Measurements from ENCODE around the gene PPP1R26.
"Not testable (repeated sequence)": the region's sequence is repeated elsewhere in the genome, so short reads cannot be mapped to it uniquely, and the experiment has no call there.

PPP1R26 gene

GRCh38 chr9:135508211-135508820 is 28.7 kb downstream of the PPP1R26 start:
- no peak for DNase-seq (ENCODE audit: low read depth in 2 of 2)
- no peak overlapping the region for H3K4me3 ChIP-seq (replicated peaks in 1 of 2; ENCODE audit: low read depth in 2 of 2, low read length in 2 of 2)
- TF ChIP-seq CTCF (IDR thresholded peaks at IDR 0.05; ENCODE audit: low read depth, low read length): no peak

DNA sequence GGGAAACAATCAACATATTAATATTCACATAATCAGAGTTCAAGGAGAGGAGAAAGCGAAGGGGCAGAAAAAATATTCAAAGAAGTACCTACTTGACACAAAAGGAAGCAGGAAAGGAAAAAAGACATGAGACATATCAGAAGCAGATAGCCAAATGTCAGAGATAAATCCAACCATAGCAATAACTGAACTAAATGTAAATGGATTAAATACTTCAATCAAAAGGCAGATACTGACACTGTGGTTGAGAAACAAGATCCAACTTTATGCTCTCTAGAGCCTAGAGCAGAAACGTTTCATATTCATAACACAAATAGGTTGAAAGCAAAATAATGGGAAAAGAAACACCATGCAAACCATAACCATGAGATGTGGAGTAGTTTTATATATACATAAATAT is 29.9 kb downstream of the PPP1R26 start:
- no peak overlapping the region for H3K4me3 ChIP-seq (replicated peaks in 1 of 2; ENCODE audit: low read depth in 2 of 2, low read length in 2 of 2)
- TF ChIP-seq CTCF (IDR thresholded peaks at IDR 0.05; ENCODE audit: low read depth, low read length): no peak
- no peak for DNase-seq (ENCODE audit: low read depth in 2 of 2)

DNA sequence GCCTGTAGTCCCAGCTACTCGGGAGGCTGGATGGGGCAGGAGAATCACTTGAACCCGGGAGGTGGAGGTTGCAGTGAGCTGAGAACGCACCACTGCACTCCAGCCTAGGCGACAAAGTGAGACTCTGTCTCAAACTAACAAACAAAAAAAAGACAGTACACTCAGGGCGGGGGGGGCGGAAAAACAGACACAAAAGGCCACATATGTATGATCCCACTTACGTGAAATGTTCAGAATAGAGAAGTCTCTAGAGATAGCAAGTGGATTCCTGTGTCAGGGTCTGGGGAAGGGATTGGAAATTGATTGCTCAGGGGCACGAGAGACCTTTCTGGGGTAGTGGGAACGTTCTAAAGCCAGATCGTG is 32.6 kb downstream of the PPP1R26 start:
- DNase-seq (ENCODE audit: low read depth in 2 of 2): no peak
- no peak for TF ChIP-seq CTCF (IDR thresholded peaks at IDR 0.05; ENCODE audit: low read depth, low read length)
- no peak overlapping the region for H3K4me3 ChIP-seq (replicated peaks in 1 of 2; ENCODE audit: low read depth in 2 of 2, low read length in 2 of 2)

DNA sequence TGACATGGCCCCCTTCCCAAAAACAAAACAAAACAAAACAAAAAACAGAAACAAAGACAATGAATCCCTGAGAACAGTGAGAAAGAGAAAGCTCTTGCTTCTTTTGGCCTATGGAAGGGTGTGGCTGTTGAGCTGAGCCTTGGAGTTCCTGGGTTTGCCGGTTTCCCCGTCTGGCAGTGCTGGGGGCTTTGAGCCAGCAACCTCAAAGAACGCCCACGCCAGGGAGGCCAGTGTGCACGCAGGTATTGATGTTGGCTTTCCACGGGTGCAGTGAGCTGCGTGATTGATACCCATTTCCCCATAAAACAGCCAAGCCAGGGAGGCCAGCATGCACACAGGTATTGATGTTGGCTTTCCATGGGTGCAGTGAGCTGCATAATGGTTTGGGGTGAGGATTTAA is 33.3 kb downstream of the PPP1R26 start:
- peak in 1 of 2 donors; percentile 54 for DNase-seq (ENCODE audit: low read depth in 2 of 2)
- no peak overlapping the region for H3K4me3 ChIP-seq (replicated peaks in 1 of 2; ENCODE audit: low read depth in 2 of 2, low read length in 2 of 2)
- TF ChIP-seq CTCF (IDR thresholded peaks at IDR 0.05; ENCODE audit: low read depth, low read length): no peak

- no peak for TF ChIP-seq CTCF (IDR thresholded peaks at IDR 0.05; ENCODE audit: low read depth, low read length)
- H3K4me3 ChIP-seq (replicated peaks in 1 of 2; ENCODE audit: low read depth in 2 of 2, low read length in 2 of 2): no peak overlapping the region
- DNase-seq (ENCODE audit: low read depth in 2 of 2): peak in 1 of 2 donors; percentile 56
Observed at GRCh38 chr9:135513351-135513846, 33.8 kb downstream of the PPP1R26 start.

- not testable (repeated sequence) for DNase-seq (ENCODE audit: low read depth in 2 of 2); H3K4me3 ChIP-seq (replicated peaks in 1 of 2; ENCODE audit: low read depth in 2 of 2, low read length in 2 of 2)
Observed at GRCh38 chr9:135513906-135514305, 34.3 kb downstream of the PPP1R26 start.

GRCh38 chr9:135514342-135515082 is 34.9 kb downstream of the PPP1R26 start:
- no peak for TF ChIP-seq CTCF (IDR thresholded peaks at IDR 0.05; ENCODE audit: low read depth, low read length)
- no peak for DNase-seq (ENCODE audit: low read depth in 2 of 2)
- H3K4me3 ChIP-seq (replicated peaks in 1 of 2; ENCODE audit: low read depth in 2 of 2, low read length in 2 of 2): no peak overlapping the region

Data from cardiac fibroblast (primary cell).